Sigmoid colon (tissue), 4 donors: ENCODE data around the gene DDX17.
A peak's percentile ranks its signal among the peaks of the same experiment; 100 is the strongest.

Experiments used
- CTCF ChIP-seq, 4 experiments: fragments of 450-650 bp in 3 of 4; fragments of 200-600 bp in 1 of 4; IDR thresholded peaks; one replicate each; pipeline ENCODE4 v1.5.1; 2016 to 2019; ENCODE audit warnings: antibody characterized with exemption in 4 of 4, mild to moderate bottlenecking in 3 of 4, moderate library complexity in 2 of 4
- EP300 ChIP-seq, 4 donors: sonication (generic); formaldehyde crosslinking; IDR thresholded peaks; one replicate each; pipeline ENCODE4 v1.6.1; 2017; ENCODE audit warnings: antibody characterized with exemption in 4 of 4
- POLR2AphosphoS5 ChIP-seq, 4 donors: sonication (generic); formaldehyde crosslinking; IDR thresholded peaks; one replicate each; pipeline ENCODE4 v1.6.1; 2017; ENCODE audit warnings: antibody characterized with exemption in 4 of 4

- TF ChIP-seq POLR2AphosphoS5 (IDR thresholded peaks at IDR 0.05) (peak in 2 of 4 donors; percentile 46 to 47), CTCF (IDR thresholded peaks at IDR 0.05) (no peak), EP300 (IDR thresholded peaks at IDR 0.05) (no peak)
Measured at GRCh38 chr22:38482662-38483308, 23.3 kb downstream of the DDX17 start.
